ENCODE results near the gene APBA2.

GRCh38 chr15:28945626-28946230 lies 60.0 kb downstream of the APBA2 start:
- TF ChIP-seq CTCF (IDR thresholded peaks at IDR 0.05) (no peak), POLR2A (IDR thresholded peaks at IDR 0.05) (no peak)
